ENCODE data around the gene IGDCC3.
A peak's percentile ranks its signal among the peaks of the same experiment; 100 is the strongest.

The IGDCC3 gene

DNA sequence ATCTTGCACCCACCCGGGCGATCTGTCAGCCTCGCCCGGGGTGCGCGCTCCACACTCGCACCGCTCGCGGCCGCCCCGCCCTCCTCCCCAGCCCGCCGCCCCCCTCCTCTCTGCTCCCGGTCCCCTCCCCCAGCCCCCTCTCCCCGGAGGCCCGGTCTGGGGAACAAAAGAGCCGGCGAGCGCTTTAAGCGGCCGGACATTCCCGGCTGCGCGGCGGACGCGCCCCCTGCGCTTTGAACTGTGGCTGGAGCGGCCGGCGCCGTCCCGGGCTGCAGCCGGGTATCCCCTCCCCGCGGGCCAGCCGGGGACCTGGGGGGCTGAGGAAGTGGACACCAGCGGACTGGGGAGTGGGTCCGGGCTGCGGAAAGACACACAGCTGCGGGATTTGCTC is at the start of gene IGDCC3:
IGDCC3 (minus strand) TSS at position 27 of the 391 bp plus-strand sequence. CDS start 214 bp downstream, outside the sequence.
- peak; percentile 89 for DNase-seq

DNA sequence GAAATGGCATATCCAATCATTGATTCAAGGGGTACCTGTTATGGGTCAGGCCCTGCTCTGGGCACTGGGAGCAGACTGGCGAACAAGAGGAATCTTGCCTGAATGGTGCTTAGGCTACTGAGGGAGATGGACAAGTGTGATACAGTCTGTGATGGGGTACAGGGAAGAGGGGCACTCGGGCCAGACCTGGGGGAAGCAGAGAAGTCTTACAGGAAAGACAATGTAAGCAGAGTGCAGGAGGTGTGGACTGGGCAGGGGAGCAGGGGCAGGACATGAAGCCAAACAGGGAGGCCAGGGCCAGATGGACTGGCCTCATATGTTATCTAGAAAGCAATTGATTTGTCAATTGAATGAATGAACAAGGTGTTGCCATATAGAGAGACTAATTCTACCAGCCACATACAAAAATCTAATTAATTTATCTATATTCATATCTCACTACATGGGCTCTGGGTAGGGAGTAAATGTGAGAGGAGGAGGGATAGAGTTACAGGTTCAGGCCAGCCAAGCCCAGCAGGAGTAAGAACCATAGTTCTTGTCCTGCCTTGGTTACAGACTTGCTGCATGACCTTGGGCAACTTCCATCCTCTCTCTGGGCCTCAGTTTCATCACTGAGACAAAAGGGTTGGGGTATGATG is 48.5 kb upstream of the IGDCC3 start:
- DNase-seq = no peak

DNA sequence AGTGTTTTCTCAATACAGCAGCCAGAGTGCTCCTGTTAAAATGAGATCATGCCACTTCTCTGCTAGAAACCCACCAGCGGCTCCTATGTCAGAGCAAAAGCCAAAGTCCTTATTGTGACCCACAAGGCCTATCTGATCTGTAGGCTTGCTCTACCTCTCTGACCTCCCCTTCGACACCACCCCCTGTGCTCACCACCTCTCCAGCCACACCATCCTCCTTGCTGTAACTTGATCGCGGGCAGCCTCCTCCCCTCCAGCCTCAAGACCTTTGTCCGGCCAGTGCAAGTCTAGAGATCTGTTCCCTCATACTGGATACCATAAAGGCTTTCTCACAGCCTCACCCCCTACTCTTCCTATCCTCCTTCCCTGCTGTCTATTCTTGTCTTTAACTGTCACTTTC is 46.9 kb upstream of the IGDCC3 start:
- no peak for DNase-seq

DNA sequence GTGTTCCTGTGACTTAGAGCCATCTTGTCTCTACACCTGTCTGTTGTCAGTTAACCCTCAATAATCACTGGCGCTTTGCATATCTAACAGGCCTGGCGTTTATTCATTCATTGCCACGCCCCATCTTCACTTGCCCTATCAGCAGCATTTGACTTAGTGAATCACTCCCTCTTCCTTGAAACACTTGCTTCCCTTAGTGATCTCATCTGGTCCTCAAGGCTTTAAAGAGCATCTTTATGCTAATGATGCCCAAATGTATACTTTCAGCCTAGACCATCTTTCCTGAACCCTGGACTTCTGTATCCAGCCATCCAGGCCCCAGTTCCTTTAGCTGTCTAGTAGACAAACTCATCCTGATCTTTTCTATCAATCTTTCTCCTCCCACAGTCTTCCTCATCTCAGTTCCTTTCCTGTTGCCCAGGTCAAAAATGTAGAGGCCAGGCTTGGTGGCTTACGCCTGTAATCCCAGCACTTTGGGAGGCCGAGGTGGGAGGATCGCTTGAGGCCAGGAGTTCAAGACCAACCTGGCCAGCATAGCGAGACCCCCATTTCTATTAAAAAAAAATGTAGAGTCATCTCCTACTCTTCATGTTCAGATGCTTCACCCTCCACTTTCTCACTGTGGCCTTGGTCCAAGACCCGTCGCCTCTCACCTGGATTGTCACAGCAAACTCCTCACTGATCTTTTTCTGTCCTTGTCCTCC is 46.3 kb upstream of the IGDCC3 start:
- no peak for DNase-seq

DNA sequence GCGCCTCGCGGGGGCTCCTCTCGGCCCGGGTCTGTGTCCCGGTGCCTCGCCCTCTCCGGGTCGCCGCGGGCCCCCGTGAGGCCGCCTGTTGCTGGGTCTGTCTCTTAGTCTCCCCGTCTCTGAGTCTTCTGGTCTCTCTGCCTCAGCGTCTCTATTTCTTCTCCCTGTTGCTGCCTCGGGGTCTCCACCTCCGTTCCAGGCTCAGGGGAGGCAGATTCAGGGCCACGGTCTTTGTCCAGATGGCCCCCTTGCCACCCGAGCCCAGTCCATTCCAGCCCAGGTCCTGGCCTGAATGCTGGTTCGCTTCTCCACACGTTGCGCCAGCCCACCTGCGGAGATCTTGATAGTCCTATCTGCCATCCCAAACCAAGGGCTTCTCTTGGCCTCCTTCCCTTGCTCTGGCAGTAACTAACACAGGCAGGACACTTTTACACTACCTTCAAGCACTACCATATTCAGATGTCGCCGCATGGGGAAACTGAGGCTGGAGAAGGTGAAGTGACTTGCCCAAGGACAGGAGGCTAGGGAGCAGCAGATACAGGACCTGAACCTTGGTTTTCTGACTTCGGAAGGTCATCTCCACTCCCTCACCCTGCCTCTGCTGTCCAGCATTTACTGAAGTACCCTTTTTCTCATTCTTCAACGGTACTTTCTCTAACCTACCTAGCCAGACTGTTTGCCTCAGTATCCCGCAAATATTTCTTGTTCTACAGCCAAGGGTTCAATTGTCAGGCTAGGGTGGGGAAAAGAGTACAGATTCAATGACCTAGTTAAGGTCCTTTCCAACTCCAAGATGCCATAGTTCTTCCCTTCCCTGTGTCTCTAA is 45.6 kb upstream of the IGDCC3 start:
- no peak for DNase-seq

DNA sequence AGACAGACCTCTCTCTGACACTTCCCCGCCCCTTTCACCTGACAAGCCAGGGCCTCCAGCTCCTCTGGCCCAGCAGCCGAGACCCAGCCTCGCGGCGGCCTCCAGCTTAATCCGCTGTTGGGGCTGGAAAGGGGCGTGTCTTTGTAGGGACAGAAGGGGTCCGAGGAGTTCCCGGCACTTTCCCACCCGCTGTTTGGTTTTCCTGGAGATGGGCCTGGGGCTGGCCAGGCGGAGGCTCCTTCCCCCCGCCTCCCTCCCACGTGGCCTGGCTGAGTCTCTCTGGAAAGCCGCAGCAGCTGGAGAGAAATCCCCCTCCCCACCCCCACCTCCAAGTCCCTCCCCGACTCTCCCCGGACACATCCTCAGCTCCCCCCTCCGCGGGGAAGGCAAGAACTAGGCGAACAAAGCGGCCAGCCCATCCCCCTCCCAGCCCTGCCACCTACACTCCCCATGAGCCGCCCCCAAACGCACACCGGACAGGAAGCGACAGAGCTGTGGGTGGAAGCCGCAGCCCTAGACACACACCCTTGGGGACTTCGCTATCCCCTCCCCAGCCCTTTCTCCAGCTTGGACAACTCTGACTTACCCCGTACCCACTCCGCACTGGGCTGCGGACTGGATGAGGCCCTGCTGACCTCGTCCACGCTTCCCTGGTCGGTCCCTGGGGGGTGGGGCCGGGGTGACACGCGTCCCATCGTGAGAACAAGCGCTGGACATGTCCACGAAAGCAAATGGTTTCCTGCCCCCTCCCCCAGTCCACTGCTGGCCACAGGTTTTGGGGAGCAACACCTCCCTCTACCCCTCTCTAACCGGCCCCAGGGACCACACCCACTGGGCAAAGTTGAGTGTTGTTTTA is 43.8 kb upstream of the IGDCC3 start:
- peak; percentile 89 for DNase-seq

DNA sequence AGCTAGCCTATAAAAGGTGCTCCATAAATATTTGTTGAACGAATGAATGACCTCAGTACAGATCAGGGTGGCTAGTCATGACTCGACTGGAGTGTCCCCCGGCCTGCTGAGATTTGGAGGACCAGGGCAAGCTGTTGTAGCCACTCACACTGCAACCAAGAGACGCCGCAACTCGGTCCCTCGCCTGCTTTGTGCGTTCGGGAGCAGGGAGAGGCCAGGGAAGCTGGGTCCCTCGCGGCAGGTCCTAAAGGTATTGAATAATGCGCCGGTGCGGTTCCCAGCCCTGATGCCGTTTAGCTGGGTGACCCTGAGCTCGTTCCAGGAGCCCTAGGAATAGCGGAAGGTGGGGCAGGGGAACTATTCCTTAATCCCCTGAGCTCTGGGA is 43.2 kb upstream of the IGDCC3 start:
- no peak for DNase-seq

DNA sequence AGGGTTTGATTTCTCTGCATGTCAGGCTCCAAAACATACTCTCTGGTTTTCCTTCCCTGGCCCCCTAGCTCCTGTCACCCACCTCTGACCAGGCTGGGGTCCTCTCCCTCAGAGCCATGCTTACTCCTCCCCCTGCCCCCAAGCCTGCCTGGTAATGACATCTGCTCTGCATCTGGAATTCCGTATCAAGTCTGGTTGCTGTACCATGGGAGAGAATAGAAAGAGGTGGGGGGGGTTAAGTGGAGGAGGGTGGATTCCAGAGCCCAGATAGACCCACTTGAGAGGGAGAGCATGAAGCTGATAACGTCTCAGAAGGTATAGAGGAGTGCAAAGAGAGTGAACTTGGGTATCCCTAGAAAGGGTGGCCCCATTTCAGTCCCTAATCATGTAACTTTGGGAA is 40.8 kb upstream of the IGDCC3 start:
- DNase-seq = no peak

DNA sequence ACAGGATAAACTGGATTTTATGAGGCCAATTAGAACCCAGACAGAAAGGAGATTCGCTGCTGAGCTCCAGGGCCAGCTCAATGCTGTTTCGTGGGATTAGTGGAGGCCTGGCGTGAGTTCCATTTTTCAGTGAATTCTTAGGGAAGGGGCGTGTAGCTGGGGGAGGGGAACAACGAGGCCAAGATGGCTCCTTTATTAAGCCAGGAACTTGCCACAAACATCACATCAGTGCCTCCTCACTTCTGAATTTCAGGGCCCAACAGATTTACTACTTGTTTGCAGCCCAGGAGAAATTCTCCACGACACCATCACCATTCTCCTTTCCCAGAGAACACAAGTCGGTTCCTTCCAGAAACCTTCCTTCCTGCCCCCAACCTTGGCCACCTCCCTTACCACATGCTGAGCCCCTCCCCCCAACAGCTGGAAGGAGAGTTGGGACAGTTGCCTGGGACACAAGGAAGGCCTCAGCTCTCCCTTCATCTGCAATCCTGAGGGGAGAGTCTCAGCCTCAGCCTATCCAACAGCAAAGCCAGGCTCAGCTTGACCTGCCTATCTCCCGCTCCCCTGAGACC is 39.1 kb upstream of the IGDCC3 start:
- no peak for DNase-seq

DNA sequence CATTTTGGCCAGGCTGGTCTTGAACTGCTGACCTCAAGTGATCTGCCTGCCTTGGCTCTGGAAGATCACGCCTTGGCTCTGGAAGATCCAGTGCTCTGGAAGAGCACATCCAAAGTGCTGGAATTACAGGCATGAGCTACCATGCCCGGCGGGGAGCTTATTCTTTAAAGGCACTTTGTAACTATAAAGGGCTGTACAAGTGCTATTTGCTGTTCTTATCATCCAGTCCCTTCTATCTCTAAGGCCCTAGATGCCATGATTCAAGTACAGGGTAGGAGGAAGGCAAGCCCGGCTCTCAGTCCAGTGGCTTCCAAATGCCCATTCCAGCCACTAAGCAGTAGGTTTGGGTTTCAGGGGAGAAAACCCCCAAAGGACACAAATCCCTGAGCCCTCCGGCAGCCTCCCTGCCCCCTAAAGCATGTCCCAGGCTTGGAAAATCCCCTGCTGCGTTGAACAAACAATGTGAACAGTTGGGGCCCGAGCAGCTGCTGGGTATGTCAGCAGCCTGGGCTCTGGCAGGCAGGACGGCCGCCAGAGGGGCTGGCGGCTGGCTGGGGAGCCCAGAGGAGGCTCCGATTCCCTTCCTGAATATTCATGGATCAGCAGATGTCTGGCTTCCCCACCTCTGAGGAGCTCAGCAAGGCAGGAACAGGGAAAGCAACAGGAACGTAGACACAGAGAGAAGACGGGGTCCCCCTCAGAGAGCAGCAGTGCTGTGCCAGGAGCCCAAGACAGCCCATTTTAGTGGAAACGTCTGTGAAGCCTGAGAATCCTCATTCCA is 37.2 kb upstream of the IGDCC3 start:
- DNase-seq = peak; percentile 81

DNA sequence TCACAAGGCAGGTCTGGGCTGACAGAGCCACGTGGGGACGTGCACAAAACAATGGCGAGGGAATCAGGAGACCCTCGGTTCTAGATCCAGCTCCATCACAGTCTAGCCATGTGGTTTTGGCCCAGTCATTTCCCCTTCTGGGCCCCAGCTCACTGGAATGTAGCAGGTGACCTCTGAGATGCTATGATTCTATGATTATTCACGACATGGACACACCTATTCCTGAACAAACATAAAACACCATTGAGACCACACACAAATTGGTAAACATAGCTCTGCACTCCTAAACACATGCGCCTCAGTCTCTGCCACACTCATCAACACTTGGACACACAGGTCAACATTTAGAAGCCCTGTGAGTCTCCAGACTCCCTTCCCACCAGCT is 36.0 kb upstream of the IGDCC3 start:
- no peak for DNase-seq

DNA sequence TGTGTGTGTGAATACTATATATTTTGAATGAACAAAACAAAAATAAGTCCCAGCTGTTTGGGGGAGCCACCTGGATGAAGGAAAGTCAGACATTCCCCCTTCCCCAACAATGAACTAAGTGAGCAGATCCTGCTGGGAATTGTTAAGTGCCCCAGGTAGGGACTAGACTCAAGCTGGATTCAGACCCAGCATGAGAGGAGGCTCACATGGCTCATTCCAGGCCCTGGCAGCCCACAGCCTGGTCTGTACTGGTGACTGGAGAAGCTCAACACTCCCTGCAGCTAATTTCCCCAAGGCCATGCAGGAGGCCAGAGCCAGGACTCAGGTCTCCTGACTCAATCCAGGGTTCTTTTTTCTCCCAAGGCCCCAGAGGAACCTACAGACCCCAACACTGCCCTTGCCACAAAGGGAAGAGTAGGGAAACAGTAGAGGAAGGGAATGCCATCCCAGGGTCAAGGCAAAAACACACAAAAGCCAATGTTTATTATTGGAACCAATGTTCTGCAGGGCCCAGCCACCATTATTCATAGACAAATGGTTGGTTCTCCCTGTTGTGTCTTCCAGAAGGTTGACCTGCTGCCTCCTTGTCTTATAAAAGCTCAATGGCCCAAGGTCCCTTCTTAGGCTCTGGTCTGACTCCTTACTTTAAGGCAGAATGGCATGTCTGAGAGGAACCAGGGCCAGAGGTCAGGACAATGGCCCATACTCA is 35.4 kb upstream of the IGDCC3 start:
- no peak for DNase-seq

DNA sequence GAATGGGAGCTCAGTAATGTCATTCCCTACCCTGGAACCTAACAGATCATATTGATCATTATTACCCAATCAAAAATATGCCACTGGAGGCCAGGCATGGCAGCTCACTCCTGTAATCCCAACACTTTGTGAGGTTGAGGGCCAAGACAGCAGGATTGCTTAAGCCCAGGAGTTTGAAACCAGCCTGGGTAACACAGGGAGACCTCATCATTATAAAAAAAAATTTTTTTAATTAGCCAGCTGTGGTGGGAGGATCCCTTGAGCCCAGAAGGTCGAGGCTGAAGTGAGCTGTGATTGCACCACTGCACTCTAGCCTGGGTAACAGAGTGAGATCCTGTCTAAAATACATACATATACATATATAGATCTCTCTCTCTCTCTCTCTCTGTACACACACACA is 34.8 kb upstream of the IGDCC3 start:
- DNase-seq = no peak

DNA sequence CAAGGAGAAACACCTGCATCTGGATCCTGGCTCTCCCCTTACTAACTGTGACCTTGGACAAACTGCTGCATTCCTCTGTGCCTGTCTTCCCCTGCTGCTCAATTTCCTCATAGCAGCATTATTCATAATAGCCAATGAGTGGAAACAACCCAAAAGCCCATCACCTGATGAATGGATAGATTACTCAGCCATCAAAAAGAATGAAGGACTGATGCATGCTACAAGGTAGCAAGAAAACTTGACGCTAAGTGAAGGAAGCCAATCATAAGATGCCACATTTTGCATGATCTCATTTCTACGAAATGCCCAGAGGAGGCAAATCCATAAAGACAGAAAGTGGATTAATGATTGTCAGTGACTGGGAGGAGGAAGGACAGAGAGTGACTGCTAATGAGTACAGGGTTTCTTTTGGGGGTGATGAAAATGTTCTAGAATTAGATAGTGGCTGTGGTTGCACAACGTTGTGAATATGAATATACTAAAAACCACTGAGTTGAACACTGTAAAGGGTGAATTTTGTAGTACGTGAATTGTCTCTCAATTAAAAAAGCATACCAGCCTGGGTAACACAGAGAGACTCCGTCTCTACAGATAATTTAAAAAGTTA is 33.8 kb upstream of the IGDCC3 start:
- no peak for DNase-seq

DNA sequence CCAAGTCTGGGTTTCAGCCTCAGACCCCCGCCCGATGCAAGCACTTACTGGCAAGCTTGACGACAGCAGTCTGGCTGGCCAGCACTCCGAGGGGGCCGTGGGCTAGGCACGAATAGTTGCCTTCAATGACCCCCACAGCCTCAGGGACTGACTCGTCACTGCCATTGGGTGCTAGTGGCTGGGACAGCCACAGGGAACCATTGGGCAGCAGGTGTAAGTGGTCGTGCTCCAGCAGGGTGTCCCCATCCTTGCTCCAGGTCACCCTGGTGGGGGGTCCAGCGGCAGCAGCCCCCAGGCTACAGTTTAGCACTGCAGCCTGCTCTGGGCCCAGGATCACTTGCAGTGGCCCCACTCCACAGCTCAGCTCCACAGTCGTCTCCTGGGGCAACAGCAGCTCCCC is 33.2 kb upstream of the IGDCC3 start:
- DNase-seq = no peak

DNA sequence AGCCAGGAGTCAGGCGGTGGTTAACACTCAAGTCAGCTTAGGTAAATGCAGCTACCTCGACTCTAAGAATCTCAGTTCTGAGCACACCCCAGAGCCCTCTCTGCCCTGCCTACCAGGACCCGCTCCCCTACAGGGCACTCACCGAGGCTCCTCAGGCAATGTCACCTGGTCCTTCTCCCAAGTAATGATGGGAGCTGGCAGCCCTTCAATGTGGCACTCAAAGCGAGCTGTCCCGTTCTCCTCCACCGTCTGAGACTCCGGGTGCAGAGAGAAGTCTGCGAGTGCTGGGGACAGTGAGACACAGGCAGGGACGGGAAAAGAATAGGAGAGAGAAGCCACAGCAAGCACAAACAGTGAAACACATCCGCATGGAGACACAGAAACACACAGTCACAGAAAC is 32.2 kb upstream of the IGDCC3 start:
- DNase-seq = no peak

DNA sequence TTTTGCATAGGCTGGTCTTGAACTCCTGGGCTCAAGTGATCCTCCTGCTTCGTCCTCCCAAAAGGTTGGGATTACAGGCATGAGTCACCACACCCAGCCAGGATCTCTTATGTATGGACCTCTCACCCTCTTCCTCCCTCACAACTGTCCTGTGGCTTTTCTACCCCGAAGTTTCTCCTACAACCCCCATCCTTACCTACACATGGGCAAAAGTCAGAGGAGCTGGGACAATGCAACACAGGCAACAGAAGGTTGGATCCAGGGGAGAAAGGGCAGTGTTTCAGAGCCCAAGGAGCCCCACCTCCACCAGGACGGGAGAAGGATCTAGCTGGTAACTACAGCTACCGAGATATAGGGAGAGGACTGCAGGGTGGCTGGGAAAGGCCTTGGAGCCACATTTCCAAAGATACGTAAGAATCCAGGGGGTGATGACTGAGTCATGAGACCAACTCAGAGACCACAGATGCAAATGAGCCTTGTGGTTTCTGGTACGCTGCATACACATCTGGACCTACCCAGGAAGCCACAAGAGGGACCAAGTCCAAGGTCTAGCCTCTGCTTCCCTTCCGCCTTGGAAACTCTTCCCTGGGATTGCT is 31.3 kb upstream of the IGDCC3 start:
- no peak for DNase-seq

DNA sequence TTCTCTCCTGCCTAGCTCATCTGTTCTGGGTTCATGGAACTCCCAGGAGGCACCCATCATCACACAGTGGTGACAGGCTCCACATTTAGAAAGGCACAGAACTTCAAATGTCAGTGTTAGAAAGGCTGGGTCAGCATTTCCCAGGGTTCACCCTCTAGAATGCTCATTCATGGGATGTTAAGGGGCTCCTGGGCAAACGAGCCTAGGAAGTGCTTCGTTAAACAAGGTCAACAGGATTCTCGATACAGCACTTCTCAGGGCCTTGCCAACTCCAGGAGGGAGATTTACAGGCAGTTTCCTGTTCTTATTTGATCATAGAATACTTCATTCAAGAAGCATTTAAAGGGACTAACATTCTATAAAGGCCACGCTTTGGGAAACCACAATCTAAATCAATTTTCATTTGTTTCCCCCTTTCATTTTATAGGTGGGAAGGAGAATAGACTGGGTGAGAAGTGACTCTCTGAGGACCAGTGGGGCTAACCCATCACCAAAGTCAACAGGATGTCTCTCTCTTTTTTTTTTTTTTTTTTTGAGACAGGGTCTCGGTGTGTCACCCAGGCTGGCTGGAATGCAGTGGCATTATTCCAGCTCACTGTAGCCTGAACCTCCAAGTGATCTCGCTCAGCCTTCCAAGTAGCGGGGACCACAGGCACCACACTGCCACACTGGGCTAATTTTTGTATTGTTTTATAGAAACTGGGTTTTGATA is 30.7 kb upstream of the IGDCC3 start:
- no peak for DNase-seq

DNA sequence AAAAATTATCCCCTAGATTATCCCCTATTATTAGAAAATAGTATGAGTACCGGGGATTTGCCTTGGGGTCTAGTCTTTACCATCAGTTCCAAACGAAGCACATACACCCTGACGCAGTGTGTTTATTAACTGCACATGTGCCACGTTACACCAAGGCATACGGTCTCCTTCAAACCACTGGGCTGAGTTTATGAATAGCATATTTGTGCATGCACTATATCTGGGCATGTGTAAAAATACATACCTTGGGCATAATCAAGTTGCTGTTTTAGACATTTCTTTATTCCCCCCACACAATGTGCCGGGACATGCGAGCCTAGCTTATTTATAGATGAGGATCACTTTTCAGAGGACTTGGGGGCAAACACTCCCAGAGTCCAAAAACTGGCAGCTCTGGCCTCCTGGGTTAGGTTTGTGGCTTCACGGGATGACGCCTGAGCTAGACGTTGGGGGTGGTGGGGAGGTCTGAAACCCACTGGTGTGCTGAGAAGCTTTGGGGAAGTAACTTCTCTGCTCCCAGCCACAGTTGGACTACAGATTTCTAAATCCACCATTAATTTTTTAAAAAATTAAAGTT is 28.7 kb upstream of the IGDCC3 start:
- DNase-seq = no peak

Data from islet precursor cell (in vitro differentiated cells).